Measurements from ENCODE around the gene N4BP2L2.

Gene N4BP2L2

GRCh38 chr13:32474999-32475792 is 63.4 kb downstream of the N4BP2L2 start:
- Histone ChIP-seq H3K4me3 (ENCODE audit: insufficient read depth, low read depth, low read length, poor library complexity, severe bottlenecking) (no peak overlapping the region), H3K27ac (ENCODE audit: insufficient read depth, low read length, poor library complexity, severe bottlenecking) (no peak overlapping the region), H3K27me3 (replicated peaks; ENCODE audit: control insufficient read depth, insufficient read depth, low read length, poor library complexity, severe bottlenecking) (no peaks in the 10 kb centered on the region), H3K36me3 (ENCODE audit: control insufficient read depth, insufficient read depth, low read length) (no peaks in the 10 kb centered on the region), H3K4me1 (ENCODE audit: control insufficient read depth, insufficient read depth, low read length, poor library complexity, severe bottlenecking) (no peaks in the 10 kb centered on the region), H3K9me3 (ENCODE audit: control insufficient read depth, low read length) (no peaks in the 10 kb centered on the region)
- no peak for DNase-seq

GRCh38 chr13:32473650-32474049 is 64.9 kb downstream of the N4BP2L2 start:
- no peak overlapping the region for H3K4me3 ChIP-seq (ENCODE audit: insufficient read depth, low read depth, low read length, poor library complexity, severe bottlenecking)
- DNase-seq: no peak
- H3K27me3 ChIP-seq (replicated peaks; ENCODE audit: control insufficient read depth, insufficient read depth, low read length, poor library complexity, severe bottlenecking): no peaks in the 10 kb centered on the region

GRCh38 chr13:32472194-32472621 is 66.4 kb downstream of the N4BP2L2 start:
- H3K27ac ChIP-seq (ENCODE audit: insufficient read depth, low read length, poor library complexity, severe bottlenecking): no peak overlapping the region

More at GRCh38 chr13:32473650-32474049, 64.9 kb downstream of the N4BP2L2 start:
- H3K4me1 ChIP-seq (ENCODE audit: control insufficient read depth, insufficient read depth, low read length, poor library complexity, severe bottlenecking): no peaks in the 10 kb centered on the region
- no peak overlapping the region for H3K27ac ChIP-seq (ENCODE audit: insufficient read depth, low read length, poor library complexity, severe bottlenecking)
- no peaks in the 10 kb centered on the region for H3K36me3 ChIP-seq (ENCODE audit: control insufficient read depth, insufficient read depth, low read length)
- H3K9me3 ChIP-seq (ENCODE audit: control insufficient read depth, low read length): no peaks in the 10 kb centered on the region

GRCh38 chr13:32471187-32471922 is 67.2 kb downstream of the N4BP2L2 start:
- no peaks in the 10 kb centered on the region for H3K9me3 ChIP-seq (ENCODE audit: control insufficient read depth, low read length)
- no peaks in the 10 kb centered on the region for H3K27me3 ChIP-seq (replicated peaks; ENCODE audit: control insufficient read depth, insufficient read depth, low read length, poor library complexity, severe bottlenecking)
- no peak for DNase-seq
- H3K4me3 ChIP-seq (ENCODE audit: insufficient read depth, low read depth, low read length, poor library complexity, severe bottlenecking): no peak overlapping the region
- no peaks in the 10 kb centered on the region for H3K4me1 ChIP-seq (ENCODE audit: control insufficient read depth, insufficient read depth, low read length, poor library complexity, severe bottlenecking)
- no peaks in the 10 kb centered on the region for H3K36me3 ChIP-seq (ENCODE audit: control insufficient read depth, insufficient read depth, low read length)
- H3K27ac ChIP-seq (ENCODE audit: insufficient read depth, low read length, poor library complexity, severe bottlenecking): no peak overlapping the region

More at GRCh38 chr13:32472194-32472621, 66.4 kb downstream of the N4BP2L2 start:
- DNase-seq: no peak
- Histone ChIP-seq H3K9me3 (ENCODE audit: control insufficient read depth, low read length) (no peaks in the 10 kb centered on the region), H3K36me3 (ENCODE audit: control insufficient read depth, insufficient read depth, low read length) (no peaks in the 10 kb centered on the region), H3K4me3 (ENCODE audit: insufficient read depth, low read depth, low read length, poor library complexity, severe bottlenecking) (no peak overlapping the region), H3K27me3 (replicated peaks; ENCODE audit: control insufficient read depth, insufficient read depth, low read length, poor library complexity, severe bottlenecking) (no peaks in the 10 kb centered on the region), H3K4me1 (ENCODE audit: control insufficient read depth, insufficient read depth, low read length, poor library complexity, severe bottlenecking) (no peaks in the 10 kb centered on the region)

- no peak for DNase-seq
- Histone ChIP-seq H3K27me3 (replicated peaks; ENCODE audit: control insufficient read depth, insufficient read depth, low read length, poor library complexity, severe bottlenecking) (no peaks in the 10 kb centered on the region), H3K4me3 (ENCODE audit: insufficient read depth, low read depth, low read length, poor library complexity, severe bottlenecking) (no peak overlapping the region), H3K9me3 (ENCODE audit: control insufficient read depth, low read length) (no peaks in the 10 kb centered on the region), H3K36me3 (ENCODE audit: control insufficient read depth, insufficient read depth, low read length) (no peaks in the 10 kb centered on the region), H3K4me1 (ENCODE audit: control insufficient read depth, insufficient read depth, low read length, poor library complexity, severe bottlenecking) (no peaks in the 10 kb centered on the region), H3K27ac (ENCODE audit: insufficient read depth, low read length, poor library complexity, severe bottlenecking) (no peak overlapping the region)
Observed at GRCh38 chr13:32468502-32469142, 70.0 kb downstream of the N4BP2L2 start.

GRCh38 chr13:32456591-32456990 is 82.0 kb downstream of the N4BP2L2 start:
- H3K27ac ChIP-seq (ENCODE audit: insufficient read depth, low read length, poor library complexity, severe bottlenecking): no peak overlapping the region
- peaks cover 10% of the 10 kb centered on the region for H3K9me3 ChIP-seq (ENCODE audit: control insufficient read depth, low read length)
- H3K4me1 ChIP-seq (ENCODE audit: control insufficient read depth, insufficient read depth, low read length, poor library complexity, severe bottlenecking): no peaks in the 10 kb centered on the region
- H3K27me3 ChIP-seq (replicated peaks; ENCODE audit: control insufficient read depth, insufficient read depth, low read length, poor library complexity, severe bottlenecking): no peaks in the 10 kb centered on the region
- H3K36me3 ChIP-seq (ENCODE audit: control insufficient read depth, insufficient read depth, low read length): peaks cover 3% of the 10 kb centered on the region
- no peak for DNase-seq
- H3K4me3 ChIP-seq (ENCODE audit: insufficient read depth, low read depth, low read length, poor library complexity, severe bottlenecking): no peak overlapping the region

- H3K4me1 ChIP-seq (ENCODE audit: control insufficient read depth, insufficient read depth, low read length, poor library complexity, severe bottlenecking): no peaks in the 10 kb centered on the region
- H3K9me3 ChIP-seq (ENCODE audit: control insufficient read depth, low read length): peaks cover 10% of the 10 kb centered on the region
- no peak overlapping the region for H3K4me3 ChIP-seq (ENCODE audit: insufficient read depth, low read depth, low read length, poor library complexity, severe bottlenecking)
- peaks cover 3% of the 10 kb centered on the region for H3K36me3 ChIP-seq (ENCODE audit: control insufficient read depth, insufficient read depth, low read length)
- H3K27ac ChIP-seq (ENCODE audit: insufficient read depth, low read length, poor library complexity, severe bottlenecking): no peak overlapping the region
- H3K27me3 ChIP-seq (replicated peaks; ENCODE audit: control insufficient read depth, insufficient read depth, low read length, poor library complexity, severe bottlenecking): no peaks in the 10 kb centered on the region
- DNase-seq: no peak
Observed at GRCh38 chr13:32455594-32455903, 83.0 kb downstream of the N4BP2L2 start.

- H3K4me3 ChIP-seq (ENCODE audit: insufficient read depth, low read depth, low read length, poor library complexity, severe bottlenecking): no peak overlapping the region
- peaks cover 3% of the 10 kb centered on the region for H3K36me3 ChIP-seq (ENCODE audit: control insufficient read depth, insufficient read depth, low read length)
- peaks cover 10% of the 10 kb centered on the region for H3K9me3 ChIP-seq (ENCODE audit: control insufficient read depth, low read length)
Observed at GRCh38 chr13:32454886-32455593, 83.6 kb downstream of the N4BP2L2 start.

GRCh38 chr13:32453981-32454380 is 84.6 kb downstream of the N4BP2L2 start:
- H3K27me3 ChIP-seq (replicated peaks; ENCODE audit: control insufficient read depth, insufficient read depth, low read length, poor library complexity, severe bottlenecking): no peaks in the 10 kb centered on the region
- no peaks in the 10 kb centered on the region for H3K4me1 ChIP-seq (ENCODE audit: control insufficient read depth, insufficient read depth, low read length, poor library complexity, severe bottlenecking)
- no peak overlapping the region for H3K27ac ChIP-seq (ENCODE audit: insufficient read depth, low read length, poor library complexity, severe bottlenecking)
- H3K4me3 ChIP-seq (ENCODE audit: insufficient read depth, low read depth, low read length, poor library complexity, severe bottlenecking): no peak overlapping the region
- peaks cover 3% of the 10 kb centered on the region for H3K36me3 ChIP-seq (ENCODE audit: control insufficient read depth, insufficient read depth, low read length)
- H3K9me3 ChIP-seq (ENCODE audit: control insufficient read depth, low read length): peaks cover 10% of the 10 kb centered on the region
- DNase-seq: no peak

More at GRCh38 chr13:32454886-32455593, 83.6 kb downstream of the N4BP2L2 start:
- H3K27ac ChIP-seq (ENCODE audit: insufficient read depth, low read length, poor library complexity, severe bottlenecking): no peak overlapping the region
- no peaks in the 10 kb centered on the region for H3K27me3 ChIP-seq (replicated peaks; ENCODE audit: control insufficient read depth, insufficient read depth, low read length, poor library complexity, severe bottlenecking)
- DNase-seq: no peak
- no peaks in the 10 kb centered on the region for H3K4me1 ChIP-seq (ENCODE audit: control insufficient read depth, insufficient read depth, low read length, poor library complexity, severe bottlenecking)
